Gastroesophageal sphincter (tissue), 3 donors: ENCODE results near the gene AFG3L2.

Source experiments
- EP300 ChIP-seq: sonication (generic); formaldehyde crosslinking; IDR thresholded peaks from one replicate; pipeline ENCODE4 v1.6.1; 2017; ENCODE audit warnings: antibody characterized with exemption, mild to moderate bottlenecking
- POLR2A ChIP-seq, 2 donors: fragments of 450-650 bp; IDR thresholded peaks; one replicate each; pipeline ENCODE4 v1.6.1; 2017; ENCODE audit warnings: antibody characterized with exemption in 2 of 2, mild to moderate bottlenecking in 2 of 2, moderate library complexity in 1 of 2
- POLR2AphosphoS5 ChIP-seq: sonication (generic); formaldehyde crosslinking; IDR thresholded peaks from one replicate; pipeline ENCODE4 v1.6.1; 2017; ENCODE audit warnings: antibody characterized with exemption
- TF ChIP-seq, protein P1 (sequence below), 4 experiments: fragments of 200-600 bp in 2 of 4; fragments of 450-650 bp in 2 of 4; sonication (generic) in 1 of 4; IDR thresholded peaks; one replicate each; pipeline ENCODE4 v1.5.1; 2017 to 2019; ENCODE audit warnings: antibody characterized with exemption in 4 of 4, mild to moderate bottlenecking in 2 of 4, moderate library complexity in 2 of 4

DNA sequence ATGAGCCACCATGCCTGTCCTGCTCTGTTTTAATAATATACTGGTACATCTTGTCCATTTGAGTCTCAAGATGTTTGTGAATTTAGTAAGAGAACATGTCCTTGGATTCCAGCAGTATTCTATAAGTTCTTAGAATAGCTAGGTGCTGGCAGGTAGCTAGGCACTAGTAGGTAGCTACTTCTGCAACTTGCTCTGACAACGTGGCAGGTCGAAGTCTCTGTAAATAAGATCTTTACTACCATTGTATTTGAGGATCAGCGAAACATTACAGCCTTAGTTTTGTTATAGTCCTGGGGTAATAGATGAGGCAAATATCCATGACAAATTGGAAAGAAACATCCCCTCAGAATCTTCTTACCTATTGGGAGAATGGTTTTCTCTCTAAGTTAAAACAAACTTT lies 16.5 kb upstream of the AFG3L2 start:
- no peak for TF ChIP-seq POLR2A (IDR thresholded peaks at IDR 0.05)
- TF ChIP-seq, protein P1, sequence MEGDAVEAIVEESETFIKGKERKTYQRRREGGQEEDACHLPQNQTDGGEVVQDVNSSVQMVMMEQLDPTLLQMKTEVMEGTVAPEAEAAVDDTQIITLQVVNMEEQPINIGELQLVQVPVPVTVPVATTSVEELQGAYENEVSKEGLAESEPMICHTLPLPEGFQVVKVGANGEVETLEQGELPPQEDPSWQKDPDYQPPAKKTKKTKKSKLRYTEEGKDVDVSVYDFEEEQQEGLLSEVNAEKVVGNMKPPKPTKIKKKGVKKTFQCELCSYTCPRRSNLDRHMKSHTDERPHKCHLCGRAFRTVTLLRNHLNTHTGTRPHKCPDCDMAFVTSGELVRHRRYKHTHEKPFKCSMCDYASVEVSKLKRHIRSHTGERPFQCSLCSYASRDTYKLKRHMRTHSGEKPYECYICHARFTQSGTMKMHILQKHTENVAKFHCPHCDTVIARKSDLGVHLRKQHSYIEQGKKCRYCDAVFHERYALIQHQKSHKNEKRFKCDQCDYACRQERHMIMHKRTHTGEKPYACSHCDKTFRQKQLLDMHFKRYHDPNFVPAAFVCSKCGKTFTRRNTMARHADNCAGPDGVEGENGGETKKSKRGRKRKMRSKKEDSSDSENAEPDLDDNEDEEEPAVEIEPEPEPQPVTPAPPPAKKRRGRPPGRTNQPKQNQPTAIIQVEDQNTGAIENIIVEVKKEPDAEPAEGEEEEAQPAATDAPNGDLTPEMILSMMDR (IDR thresholded peaks at IDR 0.05) = no peak
- no peak for TF ChIP-seq EP300
- TF ChIP-seq POLR2AphosphoS5 = no peak
